Pons (tissue), 1 donor: Measurements from ENCODE around the gene TTYH2.
A peak's percentile ranks its signal among the peaks of the same experiment; 100 is the strongest.

Experiments used
- DNase-seq: peaks from one replicate; pipeline ENCODE4 v3.0.0-alpha.2; 2016; ENCODE audit warnings: low spot score

TTYH2 gene

DNA sequence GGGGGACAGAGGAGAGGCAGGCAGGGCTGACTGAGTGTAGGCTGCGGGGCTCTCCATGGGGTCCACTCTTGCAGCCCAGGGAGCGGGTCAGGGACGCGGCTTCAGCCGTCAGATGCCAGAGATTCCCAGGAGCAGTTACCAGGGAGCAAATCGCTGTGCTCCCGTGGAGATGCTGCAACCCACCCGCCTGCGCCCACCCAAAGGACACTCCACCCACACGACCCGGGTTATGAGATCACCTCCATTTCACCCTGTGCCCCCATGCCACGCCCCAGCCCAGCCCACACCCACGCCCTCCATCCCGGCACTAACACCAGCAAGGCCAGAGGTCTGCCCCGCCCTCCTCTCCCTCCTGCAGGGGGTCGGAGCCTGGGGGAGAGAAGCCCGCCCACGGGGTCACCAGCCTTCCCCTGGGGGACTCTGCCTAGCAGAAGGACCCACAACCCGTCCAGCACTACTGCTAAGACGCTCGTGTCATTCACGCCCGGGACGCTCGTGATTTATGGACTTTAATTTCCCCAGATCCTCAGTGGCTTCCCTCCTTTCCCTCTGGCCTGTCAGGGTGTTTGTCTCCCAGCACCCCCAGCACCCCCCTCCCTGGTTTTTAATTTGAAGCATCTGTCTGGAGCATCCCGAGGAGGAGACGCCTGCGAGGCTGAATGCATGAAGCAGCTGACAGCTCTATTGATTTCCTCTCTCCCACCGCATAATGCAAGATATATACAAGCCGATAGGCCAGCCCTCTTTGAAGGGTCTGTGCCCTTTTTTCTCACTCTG, 16.6 kb upstream of the TTYH2 start:
- no peak for DNase-seq

DNA sequence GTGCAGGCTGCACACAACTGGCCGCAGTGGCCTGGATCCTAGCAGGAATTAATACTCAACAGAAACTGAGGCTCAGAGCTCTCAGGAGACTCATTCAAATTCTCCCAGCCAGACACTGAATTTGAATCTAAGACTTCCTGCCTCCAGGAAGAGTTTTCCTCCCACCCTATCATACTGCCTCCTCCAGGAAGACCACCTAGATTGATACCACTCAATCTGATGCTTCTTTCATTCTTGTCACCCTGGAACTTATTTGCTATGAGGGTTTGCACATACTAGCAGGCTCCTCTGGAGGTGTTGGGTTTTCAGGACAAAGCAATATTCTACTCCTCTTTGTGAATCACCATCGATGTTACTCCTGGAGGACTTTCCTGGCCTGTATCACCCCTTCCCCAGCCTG, 15.6 kb upstream of the TTYH2 start:
- DNase-seq, result no peak

DNA sequence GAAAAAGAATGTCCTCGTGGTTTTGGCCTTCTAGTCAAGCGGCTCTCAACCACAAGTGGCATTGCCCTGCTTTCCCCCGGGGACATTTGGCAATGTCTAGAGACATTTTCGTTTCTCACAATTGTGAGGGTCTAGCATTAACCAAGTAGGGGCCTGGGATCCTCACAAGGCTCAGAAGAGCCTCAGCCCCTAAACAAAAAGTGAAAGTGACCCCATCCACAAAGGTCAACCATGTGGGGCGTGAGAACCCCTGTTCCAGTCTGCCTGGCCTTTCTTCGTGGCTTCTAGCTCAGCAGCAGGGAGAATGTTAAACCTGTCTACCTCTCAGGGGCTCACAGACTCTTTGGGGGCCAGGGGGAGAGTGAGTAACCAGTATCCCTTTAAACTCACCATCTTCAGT, 14.7 kb upstream of the TTYH2 start:
- DNase-seq, result no peak

DNA sequence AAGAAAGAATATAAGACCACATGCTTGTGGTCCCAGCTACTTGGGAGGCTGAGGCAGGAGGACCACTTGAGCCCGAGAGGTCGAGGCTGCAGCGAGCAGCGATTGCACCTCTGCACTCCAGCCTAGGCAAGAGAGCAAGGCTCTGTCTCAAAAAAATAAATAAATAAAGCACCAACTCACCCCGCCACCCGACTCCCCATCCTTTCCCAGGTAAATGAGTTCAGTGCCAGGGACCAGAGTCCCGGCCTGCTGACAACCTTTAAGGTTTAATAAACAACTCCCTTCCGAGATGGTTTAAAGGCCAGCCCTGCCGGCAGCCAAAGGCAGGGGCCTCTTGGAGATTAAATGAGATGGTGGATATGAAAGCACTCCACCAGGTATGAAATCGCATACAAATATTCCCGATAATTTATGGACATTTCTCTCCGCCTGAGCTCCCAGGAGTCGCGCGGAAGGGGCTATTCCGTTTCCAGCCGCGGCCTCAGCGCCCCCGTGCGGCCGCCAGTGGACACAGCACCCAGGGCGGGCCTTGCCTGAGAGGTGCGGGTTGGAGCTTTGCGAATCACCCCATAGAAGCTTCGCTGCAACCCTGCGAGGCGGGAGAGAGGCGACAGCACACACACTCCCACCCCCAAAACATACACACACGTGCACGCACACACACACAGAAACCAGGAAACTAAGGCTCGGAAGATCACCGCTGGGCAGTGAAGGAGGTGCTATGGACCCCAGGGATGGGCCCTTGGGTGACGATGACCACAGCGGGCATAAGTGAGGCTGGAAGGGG, 13.9 kb upstream of the TTYH2 start:
- DNase-seq, result no peak

DNA sequence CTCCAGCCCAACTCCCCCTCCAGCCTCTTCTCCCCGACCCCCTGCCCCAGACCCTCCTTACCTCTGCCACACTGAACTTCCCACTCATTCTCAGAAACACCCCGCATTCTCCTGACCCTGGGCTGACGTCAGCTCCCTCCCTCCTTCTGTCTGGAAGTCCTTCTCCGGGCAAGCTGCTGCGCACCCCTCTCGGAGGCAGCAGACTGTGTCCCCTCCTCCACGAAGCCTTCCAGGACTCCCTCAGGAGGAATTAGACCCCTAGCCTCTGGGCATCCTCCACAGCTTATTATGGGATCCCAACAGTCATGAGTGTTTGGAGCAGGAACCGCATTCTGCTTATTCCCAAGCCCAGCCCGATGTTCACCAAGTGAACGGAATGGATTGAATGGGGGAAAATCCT, 13.3 kb upstream of the TTYH2 start:
- no peak for DNase-seq

- DNase-seq, result no peak
Measured at GRCh38 chr17:74201250-74201649, 12.1 kb upstream of the TTYH2 start.

DNA sequence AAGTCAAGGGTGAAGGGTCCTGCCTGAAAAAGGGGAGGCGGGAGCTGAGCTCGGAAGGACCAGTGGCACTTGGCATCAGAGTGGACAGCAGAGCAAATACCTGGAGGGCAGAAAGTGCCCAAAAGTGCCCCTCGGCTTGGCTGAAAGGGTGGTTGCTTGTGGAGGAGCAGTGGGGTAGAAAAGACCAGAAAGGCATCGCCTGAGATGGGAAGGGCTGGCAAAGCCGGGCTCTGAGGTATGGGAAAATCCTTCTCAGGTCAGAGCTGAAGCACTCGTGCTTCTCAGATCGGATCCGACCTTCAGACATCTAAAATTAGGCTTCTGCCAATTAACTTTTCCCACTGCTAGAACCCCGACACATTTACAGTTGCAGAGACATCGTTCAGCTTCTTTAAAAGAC, 11.4 kb upstream of the TTYH2 start:
- no peak for DNase-seq

DNA sequence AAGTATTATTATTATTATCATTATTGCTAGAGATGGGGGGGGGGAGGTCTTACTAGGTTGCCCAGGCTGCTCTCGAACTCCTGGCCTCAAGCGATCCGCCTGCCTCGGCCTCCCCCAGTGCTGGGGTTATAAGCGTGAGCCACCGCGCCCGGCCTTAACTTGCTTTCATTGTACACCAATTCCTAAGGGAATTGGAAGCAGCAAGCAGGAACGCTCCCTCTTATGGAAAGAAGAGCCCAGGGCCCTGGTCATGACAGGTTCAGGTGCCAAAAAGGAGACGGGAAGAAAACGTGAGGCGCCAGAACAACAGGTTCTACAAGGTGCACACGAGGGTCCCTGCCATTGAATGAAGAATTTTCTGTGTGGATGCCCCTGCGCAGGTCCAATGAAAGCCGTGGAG, 10.4 kb upstream of the TTYH2 start:
- no peak for DNase-seq

DNA sequence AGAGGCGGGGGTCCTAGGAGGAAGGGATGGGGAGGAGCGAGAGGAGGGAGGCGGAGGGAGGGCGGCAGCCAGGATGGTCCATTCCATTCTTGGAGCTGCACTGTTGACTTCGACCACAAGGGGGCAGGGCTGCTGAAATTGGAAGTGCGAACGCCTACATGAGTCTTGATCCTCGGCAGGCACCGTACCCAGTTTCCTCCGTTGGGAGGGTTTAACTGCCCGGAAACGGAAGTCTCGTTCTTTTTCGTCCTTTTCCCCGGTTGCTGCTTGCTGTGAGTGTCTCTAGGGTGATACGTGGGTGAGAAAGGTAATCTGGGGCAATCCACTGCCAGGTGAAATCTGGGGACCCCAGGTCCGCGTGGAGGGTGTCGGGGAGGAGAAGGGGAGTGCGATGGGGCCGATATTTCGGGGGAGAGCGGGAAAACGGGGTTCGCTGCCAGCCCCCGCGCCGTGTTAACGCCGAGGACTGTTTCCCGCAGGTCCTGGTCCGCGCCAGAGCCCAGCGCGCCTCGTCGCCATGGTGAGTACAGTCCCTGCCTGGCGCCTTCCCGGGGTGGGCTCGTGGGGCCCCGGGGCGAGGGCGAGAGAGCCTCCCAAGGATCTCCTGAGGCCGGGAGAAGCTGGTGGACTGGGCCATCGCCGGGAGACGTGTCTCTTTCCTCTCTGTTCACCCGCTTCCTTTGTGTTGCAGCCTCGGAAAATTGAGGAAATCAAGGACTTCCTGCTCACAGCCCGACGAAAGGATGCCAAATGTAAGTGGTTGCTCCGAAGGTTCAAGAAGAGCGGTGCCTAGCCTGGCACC, 9.7 kb upstream of the TTYH2 start, which contains the start of gene RPL38:
Gene RPL38 (plus strand): TSS at position 240 of the 802 bp plus-strand sequence. CDS start 278 bp downstream, at position 518.
- DNase-seq, result peak; percentile 98

- no peak for DNase-seq
Measured at GRCh38 chr17:74204474-74204873, 8.9 kb upstream of the TTYH2 start.

GRCh38 chr17:74205274-74205673, 8.1 kb upstream of the TTYH2 start:
- no peak for DNase-seq

DNA sequence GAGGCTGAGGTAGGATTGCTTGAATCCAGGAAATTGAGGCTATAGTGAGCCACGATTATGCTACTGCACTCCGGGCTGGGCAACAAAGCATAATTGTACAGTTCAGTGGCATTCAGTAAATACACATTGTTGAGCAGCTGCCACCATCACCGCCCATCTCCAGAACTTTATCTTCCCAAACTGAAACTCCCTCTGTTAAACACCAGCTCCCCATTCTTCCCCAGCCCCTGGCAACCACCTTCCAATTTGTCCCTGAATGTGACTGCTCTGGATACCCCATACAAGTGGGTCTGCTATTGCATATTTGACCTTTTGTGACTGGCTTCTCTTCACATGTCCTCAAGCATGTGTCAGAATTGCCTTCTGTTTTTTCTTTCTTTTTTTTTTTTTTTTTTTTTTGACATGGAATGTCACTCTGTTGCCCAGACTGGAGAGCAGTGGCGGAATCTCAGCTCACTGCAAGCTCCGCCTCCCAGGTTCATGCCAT, 7.0 kb upstream of the TTYH2 start:
- DNase-seq, result no peak

DNA sequence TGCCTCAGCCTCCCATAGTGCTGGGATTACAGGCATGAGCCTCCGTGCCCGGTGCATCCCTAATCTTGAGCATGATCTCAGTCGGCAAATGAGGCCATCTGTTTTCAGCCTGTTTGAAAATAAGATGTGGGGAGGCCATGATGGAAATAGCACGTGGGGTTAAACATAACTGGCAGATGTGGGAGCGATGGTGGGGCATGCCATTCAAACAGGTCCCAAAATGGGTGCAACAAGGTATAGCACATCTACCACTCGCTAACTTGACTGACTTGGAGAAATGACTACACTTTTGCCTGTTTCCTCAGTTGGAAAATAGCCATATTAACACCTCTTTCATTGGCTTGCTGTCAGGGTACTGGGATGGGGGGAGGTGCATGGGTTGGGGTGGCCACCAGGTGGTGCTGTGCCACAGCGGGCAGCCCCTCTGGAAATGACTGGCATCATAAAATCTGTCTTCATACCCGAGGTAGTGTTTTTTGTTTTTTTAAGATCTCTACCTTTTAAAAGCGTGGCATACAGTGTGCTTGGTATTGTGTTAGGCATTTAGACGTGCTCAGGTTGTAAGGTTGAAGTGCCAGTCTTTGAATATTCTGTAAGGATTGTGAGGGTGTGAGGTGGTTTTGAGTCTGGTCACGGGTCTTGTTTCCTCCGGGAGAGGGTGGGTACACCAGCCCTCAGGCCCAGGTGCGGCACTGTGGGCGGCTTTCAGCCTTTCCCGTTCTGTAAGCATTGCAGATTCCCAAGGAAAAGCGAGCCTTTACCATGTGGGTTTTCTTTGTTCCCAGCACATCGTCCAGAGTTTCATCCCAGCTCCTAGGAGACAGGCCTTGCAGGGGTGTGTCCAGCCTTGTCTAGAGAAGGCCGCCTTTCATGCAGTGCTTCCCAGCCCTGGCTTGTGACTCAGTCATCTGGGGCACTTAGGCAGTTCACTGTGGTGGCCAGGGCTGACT, 2.9 kb upstream of the TTYH2 start:
- DNase-seq, result peak; percentile 92

- DNase-seq, result no peak
Measured at GRCh38 chr17:74211141-74211911, 2.0 kb upstream of the TTYH2 start.

DNA sequence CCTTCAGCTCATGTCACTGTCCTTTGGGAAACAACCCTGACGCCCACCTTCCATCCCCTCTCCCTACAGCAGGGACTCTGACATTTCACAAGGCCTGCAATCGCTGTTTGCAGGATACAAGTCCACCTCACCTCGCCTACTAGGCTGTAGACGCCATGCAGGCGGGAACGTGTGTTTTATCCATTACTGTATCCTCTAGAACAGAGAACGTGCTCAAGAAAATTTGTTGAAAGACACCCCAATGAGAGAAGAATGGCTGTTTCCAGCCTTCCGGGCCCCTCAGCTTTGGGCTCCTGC, 1.5 kb upstream of the TTYH2 start:
- DNase-seq, result no peak

DNA sequence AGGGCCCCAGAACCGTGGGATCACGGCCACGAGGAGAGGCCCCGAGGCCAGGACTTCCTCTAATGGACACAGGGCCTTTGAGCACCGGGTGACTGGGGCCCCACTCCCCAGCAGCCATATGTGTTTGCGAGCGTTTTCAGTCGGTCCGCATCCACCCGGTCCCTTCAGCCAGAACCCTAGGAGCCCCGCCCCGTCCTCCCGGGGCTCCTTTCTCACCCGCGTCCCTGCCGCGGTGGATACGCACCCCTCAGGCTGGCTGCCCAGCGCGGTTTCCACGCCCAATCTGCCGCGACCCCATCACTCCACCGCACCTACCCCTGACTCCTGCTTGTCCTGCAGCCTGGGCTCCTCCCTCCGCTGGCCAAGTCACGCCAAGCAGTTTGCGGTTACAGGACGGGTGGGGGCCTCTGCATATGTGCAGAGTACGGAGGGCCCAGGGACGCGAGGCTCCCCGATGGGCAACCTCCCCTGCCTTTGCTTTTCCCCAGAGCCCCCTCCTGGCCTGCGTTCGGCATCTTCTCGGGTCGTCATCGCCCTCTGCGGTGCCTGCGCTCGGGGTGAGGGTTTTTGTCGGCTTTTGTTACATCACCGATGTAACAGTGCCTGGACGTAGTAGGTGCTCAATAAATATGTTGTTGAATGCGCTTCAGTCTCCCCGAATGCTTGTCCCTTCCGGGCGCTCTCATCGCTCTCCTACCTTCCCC, 1.0 kb upstream of the TTYH2 start:
- DNase-seq, result no peak

- DNase-seq, result no peak
Measured at GRCh38 chr17:74213861-74214391, 555 bp downstream of the TTYH2 start.

GRCh38 chr17:74214484-74215341, 1.3 kb downstream of the TTYH2 start:
- no peak for DNase-seq

- no peak for DNase-seq
Measured at GRCh38 chr17:74215342-74215727, 2.0 kb downstream of the TTYH2 start.
